CD4-positive, alpha-beta T cell treated with Interleukin-4 for 1 hour (primary cell): ENCODE measurements around the gene CXCL14.

Source experiments
- DNase-seq, 2 donors: peaks; one replicate each; pipeline ENCODE4 v3.0.0-alpha.2; 2020 to 2022

The CXCL14 gene

GRCh38 chr5:135566422-135567400 lies 12.1 kb downstream of the CXCL14 start:
- DNase-seq = no peak

GRCh38 chr5:135565725-135566421 lies 12.9 kb downstream of the CXCL14 start:
- peak; percentile 50 to 51 for DNase-seq

DNA sequence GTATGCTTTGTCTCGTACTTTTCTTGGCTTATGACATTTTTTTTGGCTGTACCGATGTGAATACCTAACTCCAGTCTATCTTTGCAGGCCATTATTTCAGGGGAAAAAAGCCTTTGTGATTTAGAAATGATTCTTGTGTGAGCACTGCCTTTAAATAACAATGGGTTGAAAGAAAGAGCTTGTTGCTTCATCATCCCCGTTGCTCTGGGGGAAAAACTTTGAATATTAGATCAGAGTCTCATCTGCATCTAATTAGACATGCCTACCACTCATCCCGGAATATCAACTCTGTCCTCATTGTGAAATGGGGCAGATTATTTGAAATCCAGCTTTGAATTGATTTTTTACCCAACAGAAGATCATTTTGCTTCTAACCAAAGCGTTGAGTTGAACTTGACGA lies 13.5 kb downstream of the CXCL14 start:
- DNase-seq = no peak

DNA sequence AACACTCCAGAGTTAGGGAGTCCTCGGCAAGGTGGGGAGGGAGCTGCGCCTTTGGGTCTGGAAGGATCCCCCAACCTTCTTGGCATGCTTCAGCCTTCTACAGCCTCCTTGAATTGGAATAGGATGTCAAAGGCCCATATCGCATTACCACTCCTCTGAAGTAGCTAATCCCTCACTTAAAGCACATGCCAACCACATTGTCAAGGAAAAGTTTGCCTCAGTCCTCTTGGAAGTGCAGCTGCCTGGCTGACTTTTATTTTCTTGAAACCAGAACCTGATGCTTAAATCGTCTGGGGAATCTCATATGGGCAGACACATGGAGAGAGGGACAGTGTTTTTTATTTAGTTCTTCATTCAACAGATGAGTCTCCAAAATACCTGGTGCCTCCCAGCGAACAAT lies 14.5 kb downstream of the CXCL14 start:
- DNase-seq = no peak

- DNase-seq = no peak
Measured at GRCh38 chr5:135561266-135561665, 17.5 kb downstream of the CXCL14 start.

GRCh38 chr5:135560858-135561257 lies 17.9 kb downstream of the CXCL14 start:
- peak; percentile 55 to 57 for DNase-seq

DNA sequence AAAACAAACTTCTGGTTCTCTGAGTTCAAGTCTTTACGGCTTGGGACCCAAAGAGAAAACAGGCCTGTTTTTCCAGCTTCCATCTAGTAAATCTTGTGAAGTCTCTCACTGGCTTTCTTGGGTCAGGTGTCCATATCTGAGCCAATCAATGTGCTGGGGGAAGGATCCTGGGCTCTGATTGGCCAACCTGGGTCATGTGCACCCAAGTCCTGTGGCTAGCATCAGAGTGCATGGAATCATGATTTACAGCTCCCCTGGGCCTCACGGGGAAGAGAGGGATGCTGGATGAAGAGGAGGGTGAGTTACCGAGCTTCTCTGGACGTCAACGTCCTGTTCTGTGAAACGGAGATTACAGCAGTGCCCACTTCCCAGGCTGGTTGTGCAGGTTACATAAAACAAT lies 19.4 kb downstream of the CXCL14 start:
- no peak for DNase-seq

GRCh38 chr5:135557076-135557838 lies 21.5 kb downstream of the CXCL14 start:
- no peak for DNase-seq

DNA sequence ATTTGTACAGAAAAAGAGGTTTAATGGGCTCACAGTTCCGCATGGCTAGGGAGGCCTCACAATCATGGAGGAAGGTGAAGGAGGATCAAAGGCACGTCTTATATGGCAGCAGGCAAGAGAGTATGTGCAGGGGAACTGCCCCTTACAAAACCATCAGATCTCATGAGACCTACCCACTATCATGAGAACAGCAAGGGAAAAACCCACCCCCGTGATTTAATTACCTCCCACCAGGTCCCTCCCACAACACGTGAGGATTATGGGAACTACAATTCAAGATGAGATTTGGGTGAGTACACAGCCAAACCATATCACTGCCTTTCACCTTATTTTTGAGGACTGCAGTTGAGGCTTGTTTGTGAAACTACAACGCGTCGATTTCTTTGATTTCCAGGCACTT lies 22.2 kb downstream of the CXCL14 start:
- DNase-seq = no peak

DNA sequence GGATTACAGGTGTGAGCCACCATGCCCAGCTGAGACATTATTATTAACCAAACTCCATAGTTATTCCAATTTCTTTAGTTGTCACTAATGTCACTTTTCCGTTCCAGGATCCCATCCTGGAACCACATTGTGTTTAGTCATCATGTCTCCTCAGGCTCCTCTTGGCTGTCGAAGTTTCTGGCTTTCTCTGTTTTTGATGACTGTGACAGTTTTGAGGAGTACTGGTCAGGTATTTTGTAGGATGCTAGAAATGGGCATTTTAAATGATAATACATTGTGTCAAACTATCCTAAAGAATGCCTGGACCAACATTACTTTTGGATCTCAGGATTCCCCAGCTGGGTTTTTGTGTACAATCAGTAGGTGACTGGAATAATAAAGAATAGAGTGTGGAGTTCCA lies 23.3 kb downstream of the CXCL14 start:
- no peak for DNase-seq

- DNase-seq = no peak
Measured at GRCh38 chr5:135553688-135554462, 24.9 kb downstream of the CXCL14 start.

- DNase-seq = peak; percentile 36 to 54
Measured at GRCh38 chr5:135551593-135552447, 27.0 kb downstream of the CXCL14 start.

- no peak for DNase-seq
Measured at GRCh38 chr5:135549413-135549812, 29.4 kb downstream of the CXCL14 start.

DNA sequence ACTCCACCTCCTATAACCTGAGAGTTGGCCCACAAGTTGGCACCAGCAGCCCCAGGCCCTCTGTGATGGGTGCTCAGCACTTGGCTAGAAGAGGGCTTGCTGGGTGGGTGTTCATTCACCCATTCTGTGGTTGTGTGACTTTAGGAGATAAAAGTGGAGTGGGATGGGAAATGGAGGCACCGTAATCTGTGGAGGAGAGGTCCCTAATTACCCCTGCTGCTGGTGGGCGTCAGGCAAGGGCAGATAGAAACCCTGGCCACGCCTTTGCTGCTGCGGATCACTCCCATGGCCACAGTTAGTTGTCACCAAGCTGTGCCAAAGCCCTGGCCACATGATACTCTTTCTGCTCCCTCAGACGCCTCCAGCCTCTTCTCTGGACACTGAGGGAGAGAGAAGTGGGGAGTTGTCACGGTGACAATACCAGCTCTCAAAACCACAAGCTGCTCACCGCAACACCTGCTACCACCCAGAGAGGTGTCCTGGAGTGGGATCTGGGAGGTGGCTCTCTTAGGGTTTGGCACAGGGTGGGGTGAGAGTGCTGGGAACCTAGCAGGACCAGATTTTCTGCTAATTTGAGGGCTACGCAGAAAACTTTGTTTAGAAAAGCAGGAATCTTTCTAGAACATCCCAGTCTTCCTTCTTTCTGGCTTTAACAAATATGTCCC lies 31.1 kb downstream of the CXCL14 start:
- no peak for DNase-seq

DNA sequence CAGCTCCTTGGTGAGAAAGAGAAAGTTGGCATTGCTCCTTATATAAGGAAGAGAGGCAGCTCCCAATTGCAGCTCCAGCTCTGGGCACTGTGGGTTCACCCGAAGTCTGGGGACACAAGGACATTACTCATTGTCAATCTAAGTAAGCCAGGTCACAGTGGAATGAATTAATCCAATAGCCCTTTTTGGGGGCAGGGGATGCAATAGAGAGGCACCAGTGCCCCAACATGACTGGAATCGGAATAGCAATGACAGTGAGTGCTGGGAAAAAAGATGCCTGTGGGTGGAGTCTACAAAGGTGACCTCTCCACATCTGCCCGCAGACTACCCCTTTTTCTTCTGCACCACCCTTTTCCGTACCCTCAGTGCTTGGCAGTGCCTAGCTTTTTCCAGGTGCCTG lies 31.9 kb downstream of the CXCL14 start:
- no peak for DNase-seq

DNA sequence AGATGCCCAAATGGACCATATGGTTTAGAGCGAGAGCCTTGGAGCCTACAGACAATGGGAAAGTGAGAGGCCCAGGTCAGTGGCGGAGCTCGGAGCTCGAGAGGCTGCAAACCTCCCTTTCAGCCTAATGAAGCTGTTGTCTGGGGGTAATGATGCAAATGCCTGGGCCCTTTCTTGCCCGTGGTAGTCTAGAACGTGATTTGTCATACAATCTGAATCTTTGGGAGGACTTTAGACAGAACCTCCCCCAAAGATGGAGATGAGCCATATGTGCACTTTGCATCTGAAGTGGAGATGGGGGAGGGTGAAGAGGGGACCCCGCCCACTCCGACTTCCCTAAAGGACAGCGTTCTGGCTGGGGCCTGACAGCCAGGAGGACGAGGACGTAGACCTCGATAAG lies 32.7 kb downstream of the CXCL14 start:
- no peak for DNase-seq

- DNase-seq = no peak
Measured at GRCh38 chr5:135545099-135545498, 33.7 kb downstream of the CXCL14 start.

GRCh38 chr5:135543485-135544304 lies 35.1 kb downstream of the CXCL14 start:
- no peak for DNase-seq

GRCh38 chr5:135543001-135543484 lies 35.7 kb downstream of the CXCL14 start:
- DNase-seq = no peak
